ENCODE data around the gene ADGRL2. TPM values are rescaled to one million over a fixed set of nuclear protein-coding genes. Genes with fewer than 3 reads are reported as not detected.

The ADGRL2 gene
- total and polyA plus RNA-seq, 2 of the 4 experiments (the other 2 are of a cell fraction), result 17.0 to 42.7 TPM

GRCh38 chr1:81912383-81912782 is 111.6 kb downstream of the ADGRL2 start:
- DNase-seq (no peak), ATAC-seq (ENCODE audit: low read depth) (no peak)
- Histone ChIP-seq H4K8ac (ENCODE audit: low read depth in 2 of 2, low read length in 2 of 2) (no peak overlapping the region), H3K27me3 (ENCODE audit: control insufficient read depth, insufficient read depth, low read length) (no peaks in the 10 kb centered on the region), H3K14ac (replicated peaks; ENCODE audit: low read depth, low read length) (no peak overlapping the region), H3K18ac (ENCODE audit: low read depth, low read length) (no peak overlapping the region), H3K23ac (ENCODE audit: low read depth, low read length) (no peak overlapping the region), H4K5ac (ENCODE audit: low read depth, low read length) (no peak overlapping the region), H3K4me1 (ENCODE audit: control insufficient read depth, insufficient read depth, low read length) (no peaks in the 10 kb centered on the region), H3K27ac (ENCODE audit: insufficient read depth, low read length) (no peak overlapping the region), H3K4ac (ENCODE audit: low read depth, low read length) (no peak overlapping the region), H3K4me2 (ENCODE audit: low read depth, low read length) (no peak overlapping the region), H2BK120ac (ENCODE audit: low read depth, low read length) (no peak overlapping the region), H3K9me1 (ENCODE audit: insufficient read depth, low read length) (no peaks in the 10 kb centered on the region), H3K56ac (ENCODE audit: extremely low read depth, insufficient read depth, low read length) (no peak overlapping the region), H2BK15ac (ENCODE audit: low read depth, low read length) (no peak overlapping the region), H3K36me3 (ENCODE audit: control insufficient read depth, insufficient read depth, low read length) (no peaks in the 10 kb centered on the region), H3K9me3 (ENCODE audit: control insufficient read depth, insufficient read depth, low read length) (no peaks in the 10 kb centered on the region), H3K79me1 (ENCODE audit: low read depth in 1 of 2, low read length in 2 of 2) (no peaks in the 10 kb centered on the region), H2AFZ (replicated peaks; ENCODE audit: low read length, poor library complexity) (no peak overlapping the region), H4K20me1 (ENCODE audit: insufficient read depth, low read length) (no peaks in the 10 kb centered on the region), H2AK9ac (replicated peaks; ENCODE audit: low read depth, low read length, poor library complexity) (no peak overlapping the region), H3K9ac (ENCODE audit: low read depth, low read length) (no peak overlapping the region), H2BK20ac (ENCODE audit: low read depth, low read length) (no peak overlapping the region), H4K91ac (ENCODE audit: insufficient read depth, low read depth, low read length) (no peak overlapping the region), H3K4me3 (ENCODE audit: insufficient read depth, low read depth, low read length) (no peak overlapping the region), H2AK5ac (ENCODE audit: low read depth, low read length) (no peak overlapping the region), H2BK5ac (ENCODE audit: low read depth, low read length, poor library complexity, severe bottlenecking) (no peak overlapping the region)
- in situ Hi-C loops (cut with MboI; ENCODE audit: low sequenced_read_pairs) (no loop called here), intact Hi-C loops (cut with micrococcal nuclease) (no loop called here), dilution Hi-C loops (cut with HindIII; ENCODE audit: low sequenced_read_pairs, unreplicated experiment) (no loop called here)
- BruUV-seq (replicated peaks), result no TSS peak
- POLR2A ChIA-PET (ENCODE audit: unreplicated experiment), result no interaction called here
- no CpG with 5 or more reads among the region's 3 CpGs for WGBS, 2 experiments (ENCODE audit: extremely low coverage in 2 of 2, insufficient read length in 1 of 2)
- no peak for TF ChIP-seq USF2 (IDR thresholded peaks at IDR 0.05; ENCODE audit: low read depth, low read length)
- TF ChIP-seq CEBPB (IDR thresholded peaks at IDR 0.05; ENCODE audit: low read depth, low read length), result no peak
- TF ChIP-seq BHLHE40 (IDR thresholded peaks at IDR 0.05; ENCODE audit: low read depth, low read length), result no peak
- no peak for TF ChIP-seq FOS (IDR thresholded peaks at IDR 0.05; ENCODE audit: low read depth, low read length)
- no peak for TF ChIP-seq ELK1 (IDR thresholded peaks at IDR 0.05; ENCODE audit: borderline replicate concordance, low read depth, low read length)
- no peak for TF ChIP-seq RFX5 (IDR thresholded peaks at IDR 0.05; ENCODE audit: low read depth, low read length)
- no peak for TF ChIP-seq RCOR1 (IDR thresholded peaks at IDR 0.05; ENCODE audit: insufficient replicate concordance, low read length)
- no peak for TF ChIP-seq SMC3 (IDR thresholded peaks at IDR 0.05; ENCODE audit: low read depth, low read length)
- no peak for TF ChIP-seq NFE2L2 (IDR thresholded peaks at IDR 0.05; ENCODE audit: low read depth, low read length)
- TF ChIP-seq POLR2A (IDR thresholded peaks at IDR 0.05; ENCODE audit: low read depth, low read length), result no peak
- no peak for TF ChIP-seq MAZ (IDR thresholded peaks at IDR 0.05; ENCODE audit: borderline replicate concordance, low read depth, low read length)
- TF ChIP-seq CTCF (conservative IDR thresholded peaks at IDR 0.05; ENCODE audit: low read depth, low read length), result no peak
- TF ChIP-seq MXI1 (IDR thresholded peaks at IDR 0.05; ENCODE audit: borderline replicate concordance, low read depth, low read length), result no peak
- TF ChIP-seq CHD1 (IDR thresholded peaks at IDR 0.05; ENCODE audit: low read depth, low read length), result no peak
- no peak for TF ChIP-seq RAD21 (IDR thresholded peaks at IDR 0.05; ENCODE audit: low read length)
- no peak for TF ChIP-seq MAFK (IDR thresholded peaks at IDR 0.05; ENCODE audit: low read depth, low read length)
- CTCF ChIA-PET, result no interaction called here

All from IMR-90 (cell line).